Measurements from ENCODE around the gene GPSM1.

GPSM1 gene

GRCh38 chr9:136292026-136292538 is 35.3 kb upstream of the GPSM1 start:
- H3K4me3 ChIP-seq (replicated peaks; ENCODE audit: low read depth, low read length), result no peak overlapping the region
- TF ChIP-seq, protein P1, sequence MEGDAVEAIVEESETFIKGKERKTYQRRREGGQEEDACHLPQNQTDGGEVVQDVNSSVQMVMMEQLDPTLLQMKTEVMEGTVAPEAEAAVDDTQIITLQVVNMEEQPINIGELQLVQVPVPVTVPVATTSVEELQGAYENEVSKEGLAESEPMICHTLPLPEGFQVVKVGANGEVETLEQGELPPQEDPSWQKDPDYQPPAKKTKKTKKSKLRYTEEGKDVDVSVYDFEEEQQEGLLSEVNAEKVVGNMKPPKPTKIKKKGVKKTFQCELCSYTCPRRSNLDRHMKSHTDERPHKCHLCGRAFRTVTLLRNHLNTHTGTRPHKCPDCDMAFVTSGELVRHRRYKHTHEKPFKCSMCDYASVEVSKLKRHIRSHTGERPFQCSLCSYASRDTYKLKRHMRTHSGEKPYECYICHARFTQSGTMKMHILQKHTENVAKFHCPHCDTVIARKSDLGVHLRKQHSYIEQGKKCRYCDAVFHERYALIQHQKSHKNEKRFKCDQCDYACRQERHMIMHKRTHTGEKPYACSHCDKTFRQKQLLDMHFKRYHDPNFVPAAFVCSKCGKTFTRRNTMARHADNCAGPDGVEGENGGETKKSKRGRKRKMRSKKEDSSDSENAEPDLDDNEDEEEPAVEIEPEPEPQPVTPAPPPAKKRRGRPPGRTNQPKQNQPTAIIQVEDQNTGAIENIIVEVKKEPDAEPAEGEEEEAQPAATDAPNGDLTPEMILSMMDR (IDR thresholded peaks at IDR 0.05; ENCODE audit: low read depth, low read length, missing control alignments), result no peak
- DNase-seq (ENCODE audit: extremely low read depth, low read depth), result no peak

- no peak for DNase-seq (ENCODE audit: extremely low read depth, low read depth)
- TF ChIP-seq, protein P1 (IDR thresholded peaks at IDR 0.05; ENCODE audit: low read depth, low read length, missing control alignments), result no peak
- no peak overlapping the region for H3K4me3 ChIP-seq (replicated peaks; ENCODE audit: low read depth, low read length)
Observed at GRCh38 chr9:136292591-136293448, 34.5 kb upstream of the GPSM1 start.

- no peak overlapping the region for H3K4me3 ChIP-seq (replicated peaks; ENCODE audit: low read depth, low read length)
- DNase-seq (ENCODE audit: extremely low read depth, low read depth), result no peak
- TF ChIP-seq, protein P1 (IDR thresholded peaks at IDR 0.05; ENCODE audit: low read depth, low read length, missing control alignments), result no peak
Observed at GRCh38 chr9:136293476-136294077, 33.8 kb upstream of the GPSM1 start.

GRCh38 chr9:136294437-136294836 is 32.9 kb upstream of the GPSM1 start:
- DNase-seq (ENCODE audit: extremely low read depth, low read depth), result no peak
- H3K4me3 ChIP-seq (replicated peaks; ENCODE audit: low read depth, low read length), result no peak overlapping the region
- TF ChIP-seq, protein P1 (IDR thresholded peaks at IDR 0.05; ENCODE audit: low read depth, low read length, missing control alignments), result no peak

DNA sequence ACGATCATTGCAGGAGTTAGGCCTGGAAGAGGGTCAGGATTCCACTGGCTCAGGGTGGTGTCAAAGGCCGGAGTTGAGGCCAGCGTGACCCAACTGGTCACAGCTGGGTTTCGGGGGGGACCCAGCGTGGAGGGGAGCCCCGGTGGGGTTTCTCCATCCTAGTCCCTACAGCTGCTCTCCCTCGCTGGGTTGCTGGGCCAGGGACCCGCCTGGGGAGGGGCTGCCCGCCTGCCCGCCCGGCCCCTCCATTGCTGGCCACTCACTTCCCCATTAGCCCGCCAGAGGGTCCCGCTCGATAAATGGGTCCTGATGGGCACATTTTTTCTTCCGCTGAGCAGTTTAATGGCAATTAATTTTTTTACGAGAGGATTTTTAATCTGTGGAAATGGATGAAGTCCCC is 32.3 kb upstream of the GPSM1 start:
- DNase-seq (ENCODE audit: extremely low read depth, low read depth), result no peak
- H3K4me3 ChIP-seq (replicated peaks; ENCODE audit: low read depth, low read length), result no peak overlapping the region
- TF ChIP-seq, protein P1 (IDR thresholded peaks at IDR 0.05; ENCODE audit: low read depth, low read length, missing control alignments), result no peak

- no peak overlapping the region for H3K4me3 ChIP-seq (replicated peaks; ENCODE audit: low read depth, low read length)
- TF ChIP-seq, protein P1 (IDR thresholded peaks at IDR 0.05; ENCODE audit: low read depth, low read length, missing control alignments), result no peak
- DNase-seq (ENCODE audit: extremely low read depth, low read depth), result no peak
Observed at GRCh38 chr9:136295542-136296433, 31.6 kb upstream of the GPSM1 start.

Measured in HFF-Myc (cell line).